Ramos (cell line): ENCODE data around the gene MEX3B.

Experiments used
- in situ Hi-C: fragments of 300-500 bp; cut with MboI; formaldehyde crosslinking; loops from one replicate; pipeline ENCODE4 v1.14.3; 2022; ENCODE audit warnings: low sequenced_read_pairs; ENCODE audit not compliant: unreplicated experiment

MEX3B gene

DNA sequence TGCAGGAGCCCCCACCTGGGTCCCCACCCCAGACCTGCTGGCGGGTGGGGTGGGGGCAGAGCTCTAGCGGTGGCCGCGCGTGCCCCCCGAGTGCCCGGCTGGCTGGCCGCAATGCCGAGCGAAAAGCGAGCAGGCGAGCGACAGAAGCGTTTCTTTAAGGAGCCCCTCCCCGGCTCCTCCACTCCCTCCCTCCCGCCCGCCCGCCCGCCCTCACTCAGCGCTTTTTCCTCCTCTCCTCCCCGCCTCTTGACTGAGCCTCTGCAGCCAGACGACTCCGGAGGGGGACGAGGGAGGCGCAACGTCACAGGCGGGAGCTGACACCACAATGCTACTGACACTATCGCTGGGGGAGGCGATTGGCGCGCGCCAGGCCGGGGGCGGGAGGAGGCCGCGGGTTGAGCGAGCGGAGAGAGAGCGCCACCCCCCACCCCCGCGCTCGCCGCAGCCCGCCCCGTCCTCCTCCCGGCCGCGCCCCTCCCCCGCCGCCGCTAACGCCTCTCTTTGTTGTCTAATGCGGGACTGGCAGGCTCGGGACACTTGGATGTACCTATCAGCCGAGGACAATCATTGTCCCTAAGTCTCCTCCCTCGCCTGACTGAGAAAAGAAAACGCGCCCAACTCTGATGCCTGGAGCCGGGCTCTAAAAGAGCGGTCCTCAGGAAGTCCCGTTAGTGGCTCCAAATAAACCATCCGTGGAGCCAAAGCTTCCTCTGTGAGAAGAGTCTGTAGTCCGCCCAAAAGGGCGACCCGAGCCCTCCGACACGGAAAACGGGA, at the start of gene MEX3B:
MEX3B (minus strand) TSS at position 127 of the 774 bp plus-strand sequence. CDS start 313 bp downstream, outside the sequence.
- in situ Hi-C loops, result no loop called here

- in situ Hi-C loops, result no loop called here
Observed at GRCh38 chr15:82093774-82094211, 48.0 kb upstream of the MEX3B start.

- in situ Hi-C loops, result no loop called here
Observed at GRCh38 chr15:82093325-82093724, 47.5 kb upstream of the MEX3B start.

- in situ Hi-C loops, result no loop called here
Observed at GRCh38 chr15:82091636-82092140, 45.9 kb upstream of the MEX3B start.

- in situ Hi-C loops, result no loop called here
Observed at GRCh38 chr15:82086243-82086995, 40.6 kb upstream of the MEX3B start.

- in situ Hi-C loops, result no loop called here
Observed at GRCh38 chr15:82081914-82082762, 36.3 kb upstream of the MEX3B start.

DNA sequence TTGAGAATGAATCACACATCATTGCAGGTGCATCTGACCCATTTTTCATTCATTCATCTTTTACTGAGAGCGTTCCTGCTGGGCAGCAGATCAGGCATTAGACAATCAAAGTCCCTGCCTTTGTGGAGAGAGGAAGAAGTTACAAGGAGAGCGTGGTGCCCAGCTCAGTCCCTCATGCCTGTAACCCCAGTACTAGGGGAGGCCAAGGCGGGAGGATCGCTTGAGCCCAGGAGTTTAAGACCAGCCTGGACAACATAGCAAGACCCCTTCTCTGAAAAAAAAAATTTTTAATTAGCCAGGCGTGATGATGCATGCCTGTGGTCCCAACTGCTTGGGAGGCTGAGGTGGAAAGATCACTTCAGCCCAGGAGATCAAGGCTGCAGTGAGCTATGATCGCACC, 35.0 kb upstream of the MEX3B start:
- in situ Hi-C loops, result no loop called here

- in situ Hi-C loops, result no loop called here
Observed at GRCh38 chr15:82079736-82080135, 33.9 kb upstream of the MEX3B start.

- in situ Hi-C loops, result no loop called here
Observed at GRCh38 chr15:82074610-82075009, 28.8 kb upstream of the MEX3B start.

GRCh38 chr15:82072926-82073537, 27.2 kb upstream of the MEX3B start:
- in situ Hi-C loops, result no loop called here

DNA sequence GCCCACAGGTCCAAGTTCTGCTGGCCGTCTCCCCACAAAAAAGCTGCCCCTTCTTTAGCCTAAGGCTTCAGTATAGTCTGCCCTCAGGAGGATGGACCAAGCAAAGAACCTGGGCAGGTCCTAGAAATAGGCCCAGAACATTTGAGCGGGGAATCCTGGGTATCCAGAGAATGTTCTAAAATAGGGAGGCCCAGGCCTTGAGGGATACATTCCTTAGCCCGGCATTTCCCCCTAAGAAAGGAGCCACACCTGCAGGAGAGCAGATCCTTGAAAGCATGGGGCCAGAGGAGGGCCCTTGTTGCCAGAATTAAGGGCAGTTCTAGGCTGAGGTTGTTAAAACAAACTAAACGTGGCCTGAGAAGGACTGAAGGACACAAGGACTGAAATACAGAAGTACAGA, 20.6 kb upstream of the MEX3B start:
- in situ Hi-C loops, result no loop called here

GRCh38 chr15:82064824-82065223, 19.0 kb upstream of the MEX3B start:
- in situ Hi-C loops, result no loop called here

GRCh38 chr15:82062479-82063454, 16.9 kb upstream of the MEX3B start:
- in situ Hi-C loops, result no loop called here

- in situ Hi-C loops, result no loop called here
Observed at GRCh38 chr15:82060817-82061216, 15.0 kb upstream of the MEX3B start.

GRCh38 chr15:82058517-82059204, 12.8 kb upstream of the MEX3B start:
- in situ Hi-C loops, result no loop called here

GRCh38 chr15:82058026-82058425, 12.2 kb upstream of the MEX3B start:
- in situ Hi-C loops, result no loop called here

GRCh38 chr15:82056958-82057823, 11.4 kb upstream of the MEX3B start:
- in situ Hi-C loops, result no loop called here
